ENCODE measurements around the gene FAM234A.
A peak's percentile ranks its signal among the peaks of the same experiment; 100 is the strongest.
"Not testable (repeated sequence)": the region's sequence is repeated elsewhere in the genome, so short reads cannot be mapped to it uniquely, and the experiment has no call there.

Gene FAM234A

GRCh38 chr16:234468-235305, at the start of gene FAM234A:
Gene FAM234A (plus strand): TSS chr16:234821. CDS start chr16:254414, 19,593 bp downstream.
- peak; percentile 91 to 93 for DNase-seq

GRCh38 chr16:185213-185612, 49.4 kb upstream of the FAM234A start:
- DNase-seq: no peak

- no peak for DNase-seq
Measured at GRCh38 chr16:185691-186090, 48.9 kb upstream of the FAM234A start.

- DNase-seq: no peak
Measured at GRCh38 chr16:187330-187729, 47.3 kb upstream of the FAM234A start.

GRCh38 chr16:188674-189073, 45.9 kb upstream of the FAM234A start:
- DNase-seq: no peak

GRCh38 chr16:189604-190186, 44.9 kb upstream of the FAM234A start:
- no peak for DNase-seq

GRCh38 chr16:191831-192230, 42.8 kb upstream of the FAM234A start:
- no peak for DNase-seq

- DNase-seq: no peak
Measured at GRCh38 chr16:192686-193085, 41.9 kb upstream of the FAM234A start.

GRCh38 chr16:193441-193840, 41.2 kb upstream of the FAM234A start:
- no peak for DNase-seq

GRCh38 chr16:194516-194915, 40.1 kb upstream of the FAM234A start:
- DNase-seq: no peak

- DNase-seq: no peak
Measured at GRCh38 chr16:200388-200787, 34.2 kb upstream of the FAM234A start.

GRCh38 chr16:203246-203645, 31.4 kb upstream of the FAM234A start:
- no peak for DNase-seq

- not testable (repeated sequence) for DNase-seq
Measured at GRCh38 chr16:204046-204445, 30.6 kb upstream of the FAM234A start.

- DNase-seq: not testable (repeated sequence)
Measured at GRCh38 chr16:209359-209758, 25.3 kb upstream of the FAM234A start.

- DNase-seq: not testable (repeated sequence)
Measured at GRCh38 chr16:211631-212180, 22.9 kb upstream of the FAM234A start.

GRCh38 chr16:212999-213398, 21.6 kb upstream of the FAM234A start:
- no peak for DNase-seq

- DNase-seq: no peak
Measured at GRCh38 chr16:220021-220420, 14.6 kb upstream of the FAM234A start.

- peak in 1 of 2 experiments; percentile 16 for DNase-seq
Measured at GRCh38 chr16:228151-228851, 6.3 kb upstream of the FAM234A start.

GRCh38 chr16:228852-229730, 5.5 kb upstream of the FAM234A start, which contains the start of gene LUC7L:
Gene LUC7L (minus strand): TSS chr16:229449. CDS start chr16:229339, 110 bp downstream.
- peak; percentile 69 to 91 for DNase-seq

GRCh38 chr16:229731-230281, 4.8 kb upstream of the FAM234A start:
- no peak for DNase-seq

GRCh38 chr16:230351-230750, 4.3 kb upstream of the FAM234A start:
- DNase-seq: not testable (repeated sequence)

- DNase-seq: no peak
Measured at GRCh38 chr16:230949-231348, 3.7 kb upstream of the FAM234A start.
